GM13977 (cell line): Measurements from ENCODE around the gene FUBP3.

Experiments used
- DNase-seq: peaks from one replicate; pipeline ENCODE4 v3.0.0; 2012; ENCODE audit warnings: low spot score
- in situ Hi-C: fragments of 300-500 bp; cut with MboI; formaldehyde crosslinking; loops from one replicate; pipeline ENCODE4 v1.12.0; 2022; ENCODE audit warnings: low sequenced_read_pairs, low pct_unique_long_range_greater_than_20kb, mixed read lengths, inconsistent platforms; ENCODE audit not compliant: unreplicated experiment
- TF ChIP-seq, protein P1 (sequence below): IDR thresholded peaks from 2 replicates; pipeline ENCODE4 v1.5.1; 2012; ENCODE audit warnings: mild to moderate bottlenecking, control low read depth; ENCODE audit not compliant: insufficient read depth; ENCODE audit errors: extremely low read depth, missing control alignments

Gene FUBP3

DNA sequence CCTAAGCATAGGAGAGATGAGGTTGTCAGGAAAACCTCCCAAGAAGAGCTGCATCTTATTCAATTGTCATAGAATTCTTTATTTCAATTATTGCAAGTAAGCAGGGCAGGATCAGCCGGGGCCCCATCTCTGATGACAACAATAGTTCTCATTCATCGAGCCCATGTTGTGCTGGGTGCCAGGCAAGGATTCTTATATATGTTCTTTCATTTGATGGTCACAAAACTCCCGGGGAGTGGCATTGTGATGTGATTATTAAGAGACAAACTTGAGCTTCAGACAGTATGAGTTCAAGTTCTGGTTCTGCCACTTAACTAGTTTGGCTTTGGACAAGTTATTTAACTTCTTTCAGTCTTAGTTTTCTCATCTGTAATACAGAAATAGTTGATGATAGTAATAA is 8.5 kb downstream of the FUBP3 start:
- TF ChIP-seq, protein P1, sequence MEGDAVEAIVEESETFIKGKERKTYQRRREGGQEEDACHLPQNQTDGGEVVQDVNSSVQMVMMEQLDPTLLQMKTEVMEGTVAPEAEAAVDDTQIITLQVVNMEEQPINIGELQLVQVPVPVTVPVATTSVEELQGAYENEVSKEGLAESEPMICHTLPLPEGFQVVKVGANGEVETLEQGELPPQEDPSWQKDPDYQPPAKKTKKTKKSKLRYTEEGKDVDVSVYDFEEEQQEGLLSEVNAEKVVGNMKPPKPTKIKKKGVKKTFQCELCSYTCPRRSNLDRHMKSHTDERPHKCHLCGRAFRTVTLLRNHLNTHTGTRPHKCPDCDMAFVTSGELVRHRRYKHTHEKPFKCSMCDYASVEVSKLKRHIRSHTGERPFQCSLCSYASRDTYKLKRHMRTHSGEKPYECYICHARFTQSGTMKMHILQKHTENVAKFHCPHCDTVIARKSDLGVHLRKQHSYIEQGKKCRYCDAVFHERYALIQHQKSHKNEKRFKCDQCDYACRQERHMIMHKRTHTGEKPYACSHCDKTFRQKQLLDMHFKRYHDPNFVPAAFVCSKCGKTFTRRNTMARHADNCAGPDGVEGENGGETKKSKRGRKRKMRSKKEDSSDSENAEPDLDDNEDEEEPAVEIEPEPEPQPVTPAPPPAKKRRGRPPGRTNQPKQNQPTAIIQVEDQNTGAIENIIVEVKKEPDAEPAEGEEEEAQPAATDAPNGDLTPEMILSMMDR: no peak
- DNase-seq: no peak
- in situ Hi-C loops: no loop called here

DNA sequence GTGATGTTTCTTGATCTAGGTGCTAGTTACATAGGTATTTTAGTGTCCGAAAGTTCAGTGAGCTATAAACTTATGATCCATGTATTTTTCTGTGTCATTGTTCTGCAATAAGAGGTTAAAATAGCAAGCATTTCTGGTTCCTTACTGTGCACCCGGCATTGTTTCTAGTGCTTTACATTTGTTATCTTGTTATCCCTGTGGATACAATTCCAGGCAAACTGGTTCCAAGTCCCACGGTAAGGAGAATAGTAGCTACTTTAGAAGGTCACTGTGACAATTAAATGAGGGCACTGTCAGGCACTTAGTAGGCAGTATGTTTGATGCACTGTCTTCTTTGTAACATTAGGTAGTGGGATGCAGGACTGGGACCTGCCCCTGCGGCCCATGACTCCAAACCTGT is 9.0 kb downstream of the FUBP3 start:
- TF ChIP-seq, protein P1: no peak
- in situ Hi-C loops: no loop called here
- no peak for DNase-seq

- in situ Hi-C loops: no loop called here
- DNase-seq: no peak
Measured at GRCh38 chr9:130589754-130590153, 10.4 kb downstream of the FUBP3 start.

DNA sequence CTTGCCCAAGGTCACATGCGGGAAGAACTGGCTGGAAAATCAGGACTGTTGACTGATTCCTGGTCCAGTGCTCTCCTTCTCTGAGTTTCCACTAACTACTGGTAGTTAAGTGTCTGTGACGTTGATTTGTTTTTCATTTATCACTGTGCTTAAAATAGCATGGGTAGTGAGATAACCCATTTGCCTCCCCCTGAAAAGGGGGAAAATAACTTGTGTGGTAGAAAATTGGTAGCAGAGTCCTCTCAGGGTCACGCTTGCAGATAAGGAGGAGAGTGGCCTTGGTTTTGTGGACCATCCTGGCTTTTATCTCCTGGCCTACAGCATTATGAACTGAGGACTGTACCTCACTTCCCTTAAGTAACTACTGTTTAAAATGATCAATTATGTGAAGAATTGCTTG is 10.9 kb downstream of the FUBP3 start:
- DNase-seq: no peak
- in situ Hi-C loops: no loop called here
- TF ChIP-seq, protein P1: no peak

More at GRCh38 chr9:130589754-130590153, 10.4 kb downstream of the FUBP3 start:
- TF ChIP-seq, protein P1: no peak

DNA sequence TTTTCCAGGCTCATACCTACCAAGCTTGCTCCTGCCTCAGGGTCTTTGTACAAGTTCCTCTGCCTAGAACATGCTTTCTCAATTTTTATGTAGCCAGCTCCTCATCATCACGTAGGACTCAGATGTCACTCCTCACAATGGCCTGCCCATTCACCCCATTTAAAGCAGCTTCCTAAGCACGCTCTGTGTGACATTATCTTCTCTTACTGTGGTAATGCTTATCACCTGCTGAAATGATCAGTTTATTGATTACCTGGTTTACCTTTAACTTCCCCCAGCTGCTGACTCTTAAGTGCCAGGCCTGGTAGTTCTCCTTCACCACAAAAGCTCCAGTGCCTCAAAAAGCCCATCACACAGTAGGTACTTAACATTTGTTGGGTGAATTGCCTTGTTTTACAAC is 13.6 kb downstream of the FUBP3 start:
- in situ Hi-C loops: no loop called here

DNA sequence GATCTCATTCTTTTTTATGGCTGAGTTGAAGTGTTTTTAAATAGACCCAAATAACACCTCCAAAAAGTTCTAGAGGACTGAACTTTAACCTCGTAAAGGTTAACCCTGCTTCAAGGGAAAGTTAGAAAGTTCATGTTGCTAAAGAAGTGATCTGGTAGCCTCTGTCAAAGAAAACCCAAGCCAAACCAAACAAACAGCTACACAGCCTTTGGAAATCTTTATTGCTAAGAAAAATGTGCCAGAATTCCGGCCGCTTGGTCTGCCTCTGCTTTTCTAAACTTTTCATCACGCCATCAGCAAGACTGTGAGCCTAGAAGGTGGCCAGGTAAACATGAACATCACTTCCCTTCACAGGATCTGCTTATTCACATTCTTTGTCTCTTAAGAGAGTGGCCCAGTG is 17.9 kb downstream of the FUBP3 start:
- no peak for DNase-seq
- TF ChIP-seq, protein P1: no peak
- in situ Hi-C loops: no loop called here

More for the DNA sequence above, 13.6 kb downstream of the FUBP3 start:
- DNase-seq: no peak
- TF ChIP-seq, protein P1: no peak

DNA sequence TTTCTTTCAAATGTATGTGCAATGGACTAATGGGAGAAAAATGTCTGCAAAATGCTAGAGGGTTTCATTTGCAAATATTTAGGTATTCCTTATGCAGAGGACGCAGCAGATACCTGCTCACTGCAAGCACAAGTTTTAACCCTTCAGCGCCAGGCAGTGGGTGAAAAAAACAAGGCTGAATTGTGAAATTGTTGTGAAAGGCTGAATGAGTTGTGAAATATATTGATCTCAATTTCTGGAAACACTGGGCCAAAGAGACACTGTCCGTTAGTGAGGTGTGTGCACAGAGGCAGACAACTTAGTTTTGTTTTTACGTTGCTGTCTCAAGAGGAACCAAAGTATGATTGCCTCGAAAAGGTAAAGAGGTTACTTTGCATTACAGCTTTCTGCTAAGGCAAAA is 18.8 kb downstream of the FUBP3 start:
- no peak for DNase-seq
- in situ Hi-C loops: no loop called here
- TF ChIP-seq, protein P1: no peak
